HFFc6 (cell line): ENCODE results near the gene SMIM30. TPM values are rescaled to one million over a fixed set of nuclear protein-coding genes. Genes with fewer than 3 reads are reported as not detected.
"Not testable (repeated sequence)": the region's sequence is repeated elsewhere in the genome, so short reads cannot be mapped to it uniquely, and the experiment has no call there.

Source experiments
- DNase-seq: peaks from one replicate; pipeline ENCODE4 v3.0.0-alpha.2; 2018
- H3K27ac Mint-ChIP-seq: 2 replicates; pipeline ENCODE4 v1.8.0; 2020; ENCODE audit warnings: mild to moderate bottlenecking, mixed read lengths
- H3K27me3 Mint-ChIP-seq: 2 replicates; pipeline ENCODE4 v1.8.0; 2021; ENCODE audit warnings: mild to moderate bottlenecking, moderate library complexity, mixed read lengths; ENCODE audit not compliant: insufficient read depth
- H3K36me3 Mint-ChIP-seq: 2 replicates; pipeline ENCODE4 v1.8.0; 2021; ENCODE audit warnings: low read depth, mixed read lengths
- H3K4me1 Mint-ChIP-seq: 2 replicates; pipeline ENCODE4 v1.8.0; 2020; ENCODE audit warnings: low read depth, mixed read lengths
- H3K4me3 Mint-ChIP-seq: 2 replicates; pipeline ENCODE4 v1.8.0; 2020; ENCODE audit warnings: mild to moderate bottlenecking, moderate library complexity, mixed read lengths
- H3K9me3 Mint-ChIP-seq: 2 replicates; pipeline ENCODE4 v1.8.0; 2020; ENCODE audit warnings: mild to moderate bottlenecking, mixed read lengths
- CTCF ChIP-seq: fragments of 200-600 bp; sonication (generic); IDR thresholded peaks from 2 replicates; pipeline ENCODE4 v1.5.0; 2021; ENCODE audit warnings: antibody characterized with exemption, mild to moderate bottlenecking
- long read RNA-seq: library from polyadenylated mRNA; unstranded; transcript quantifications from one replicate; pipeline ENCODE4 v2.0.0, GENCODE V29; 2019
- total RNA-seq, 6 experiments: library from RNA; stranded (reverse); fragmentation: NEBNext Ultra II Directional; extraction: Animal tissue kit (Norgen Biotek cat#: 25700); gene quantifications; 2 replicates in 1 of 6; 3 replicates in 5 of 6; pipeline ENCODE4 v1.2.3, GENCODE V29; 2021

The SMIM30 gene, protein sequence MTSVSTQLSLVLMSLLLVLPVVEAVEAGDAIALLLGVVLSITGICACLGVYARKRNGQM
- 10 to 100 TPM; 52.0 to 74.2 (median 60.6) TPM for total RNA-seq
- long read RNA-seq, transcript SMIM30-201 (3 exons, 1,070 nt): major isoform, 29 of 36 reads
- long read RNA-seq, transcript SMIM30-204 (3 exons, 962 nt): minor isoform, 5 of 36 reads
- long read RNA-seq, partial matches to known transcripts: 0 of 36 reads
- long read RNA-seq, other reads (novel, unspliced or antisense): 1 of 36 reads

DNA sequence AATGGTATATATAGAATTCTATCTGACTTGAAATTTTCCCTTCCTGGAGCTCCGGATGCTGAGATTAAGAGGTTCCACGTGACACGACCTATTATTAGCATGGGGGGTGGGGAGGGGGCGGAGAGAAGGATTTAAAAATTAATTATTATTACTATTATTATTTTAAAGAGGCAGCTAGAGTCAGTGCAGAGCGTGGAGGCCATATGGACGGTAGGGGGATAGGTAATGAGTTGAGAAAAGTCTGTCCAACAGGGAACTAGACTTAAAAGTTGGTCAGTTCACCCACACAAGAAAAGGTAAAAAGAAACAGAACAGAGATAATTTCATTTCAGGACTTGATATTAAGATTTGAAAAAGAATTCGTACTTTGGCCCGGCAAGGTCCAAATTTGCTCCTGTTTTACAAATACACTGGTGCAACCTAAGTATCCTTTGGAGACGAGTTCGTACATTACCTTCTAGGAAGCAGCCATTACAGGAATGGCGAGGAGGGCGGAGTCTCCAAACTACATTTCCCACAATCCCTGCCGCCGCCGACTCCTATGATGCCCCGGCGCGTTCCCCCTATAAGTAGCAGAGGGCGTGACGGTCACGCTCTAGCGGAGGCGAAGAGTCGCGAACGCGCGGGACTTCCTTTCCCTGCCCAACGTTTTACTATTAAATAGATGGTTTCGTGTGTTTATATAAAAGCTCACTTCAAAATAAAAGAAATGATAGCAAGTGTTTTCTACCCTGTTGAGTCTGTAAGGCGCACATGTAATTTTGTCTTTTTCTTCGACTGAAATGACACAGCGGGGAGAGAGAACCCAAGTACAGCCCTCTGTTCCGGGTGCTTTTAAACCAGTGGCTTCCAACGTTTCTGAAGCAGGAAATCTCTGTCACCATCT, at the start of gene SMIM30:
SMIM30 (minus strand) TSS at position 481 of the 886 bp plus-strand sequence. CDS start 976 bp downstream, outside the sequence.
- Mint-ChIP-seq H3K27ac (peak within 1 kb of the TSS; percentile 89), H3K4me3 (peak within 1 kb of the TSS; percentile 95), H3K9me3 (no peaks in the 10 kb centered on the region), H3K36me3 (peaks cover 22% of the 10 kb centered on the region), H3K4me1 (peaks cover 36% of the 10 kb centered on the region), H3K27me3 (no peaks in the 10 kb centered on the region)
- TF ChIP-seq CTCF: peak; percentile 15
- DNase-seq: peak; percentile 83

GRCh38 chr7:113166176-113166575, 47.8 kb upstream of the SMIM30 start:
- not testable (repeated sequence) for H3K27ac Mint-ChIP-seq, H3K4me1 Mint-ChIP-seq, H3K36me3 Mint-ChIP-seq, H3K4me3 Mint-ChIP-seq, DNase-seq, H3K27me3 Mint-ChIP-seq, H3K9me3 Mint-ChIP-seq

- no peaks in the 10 kb centered on the region for H3K36me3 Mint-ChIP-seq
- H3K4me1 Mint-ChIP-seq: no peaks in the 10 kb centered on the region
- no peak overlapping the region for H3K4me3 Mint-ChIP-seq
- no peak for DNase-seq
- H3K9me3 Mint-ChIP-seq: no peaks in the 10 kb centered on the region
- TF ChIP-seq CTCF: no peak
- no peak overlapping the region for H3K27ac Mint-ChIP-seq
- H3K27me3 Mint-ChIP-seq: no peaks in the 10 kb centered on the region
Measured at GRCh38 chr7:113161050-113161449, 42.7 kb upstream of the SMIM30 start.

GRCh38 chr7:113159746-113160339, 41.5 kb upstream of the SMIM30 start:
- Mint-ChIP-seq H3K27ac (no peak overlapping the region), H3K27me3 (no peaks in the 10 kb centered on the region), H3K4me1 (no peaks in the 10 kb centered on the region), H3K36me3 (no peaks in the 10 kb centered on the region), H3K9me3 (no peaks in the 10 kb centered on the region), H3K4me3 (no peak overlapping the region)
- peak; percentile 13 for DNase-seq
- TF ChIP-seq CTCF: peak; percentile 87

GRCh38 chr7:113158756-113159155, 40.4 kb upstream of the SMIM30 start:
- TF ChIP-seq CTCF: no peak

More at GRCh38 chr7:113158756-113159155, 40.4 kb upstream of the SMIM30 start:
- Mint-ChIP-seq H3K9me3 (no peaks in the 10 kb centered on the region), H3K4me3 (no peak overlapping the region), H3K27me3 (no peaks in the 10 kb centered on the region), H3K36me3 (no peaks in the 10 kb centered on the region), H3K4me1 (no peaks in the 10 kb centered on the region), H3K27ac (no peak overlapping the region)
- no peak for DNase-seq
